Measurements from ENCODE around the gene SEPTIN12.

DNA sequence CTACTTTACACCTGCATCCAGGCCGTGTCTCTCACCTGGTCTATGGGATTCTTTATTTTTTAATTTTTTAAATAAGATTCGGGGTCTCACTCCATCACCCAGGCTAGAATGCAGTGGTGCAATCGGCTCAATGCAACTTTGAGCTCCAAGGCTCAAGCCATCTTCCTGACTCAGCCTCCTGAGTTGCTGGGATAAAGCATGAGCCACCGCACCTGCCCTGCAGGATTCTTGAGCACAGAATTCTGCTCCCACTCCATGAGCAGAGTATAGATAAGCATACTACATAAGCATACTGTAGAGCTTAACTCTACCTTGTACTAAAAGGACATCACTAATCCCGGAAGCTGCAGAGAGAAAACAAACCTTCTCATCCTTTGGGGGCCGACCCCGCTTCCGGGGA lies 43.5 kb upstream of the SEPTIN12 start:
- TF ChIP-seq, protein P1, sequence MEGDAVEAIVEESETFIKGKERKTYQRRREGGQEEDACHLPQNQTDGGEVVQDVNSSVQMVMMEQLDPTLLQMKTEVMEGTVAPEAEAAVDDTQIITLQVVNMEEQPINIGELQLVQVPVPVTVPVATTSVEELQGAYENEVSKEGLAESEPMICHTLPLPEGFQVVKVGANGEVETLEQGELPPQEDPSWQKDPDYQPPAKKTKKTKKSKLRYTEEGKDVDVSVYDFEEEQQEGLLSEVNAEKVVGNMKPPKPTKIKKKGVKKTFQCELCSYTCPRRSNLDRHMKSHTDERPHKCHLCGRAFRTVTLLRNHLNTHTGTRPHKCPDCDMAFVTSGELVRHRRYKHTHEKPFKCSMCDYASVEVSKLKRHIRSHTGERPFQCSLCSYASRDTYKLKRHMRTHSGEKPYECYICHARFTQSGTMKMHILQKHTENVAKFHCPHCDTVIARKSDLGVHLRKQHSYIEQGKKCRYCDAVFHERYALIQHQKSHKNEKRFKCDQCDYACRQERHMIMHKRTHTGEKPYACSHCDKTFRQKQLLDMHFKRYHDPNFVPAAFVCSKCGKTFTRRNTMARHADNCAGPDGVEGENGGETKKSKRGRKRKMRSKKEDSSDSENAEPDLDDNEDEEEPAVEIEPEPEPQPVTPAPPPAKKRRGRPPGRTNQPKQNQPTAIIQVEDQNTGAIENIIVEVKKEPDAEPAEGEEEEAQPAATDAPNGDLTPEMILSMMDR (IDR thresholded peaks at IDR 0.05; ENCODE audit: low read depth, low read length, missing input control): no peak
- no peak for TF ChIP-seq SP1 (IDR thresholded peaks at IDR 0.05)
- no peak for TF ChIP-seq EGR1 (IDR thresholded peaks at IDR 0.05; ENCODE audit: low read depth in 2 of 2)
- TF ChIP-seq, protein P2, sequence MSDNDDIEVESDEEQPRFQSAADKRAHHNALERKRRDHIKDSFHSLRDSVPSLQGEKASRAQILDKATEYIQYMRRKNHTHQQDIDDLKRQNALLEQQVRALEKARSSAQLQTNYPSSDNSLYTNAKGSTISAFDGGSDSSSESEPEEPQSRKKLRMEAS (IDR thresholded peaks at IDR 0.05): no peak
- TF ChIP-seq RAD21 (IDR thresholded peaks at IDR 0.05): no peak
- TF ChIP-seq GABPA (IDR thresholded peaks at IDR 0.05 in 1 of 2, conservative IDR thresholded peaks at IDR 0.05 in 1 of 2): no peak
- TF ChIP-seq YY1 (IDR thresholded peaks at IDR 0.05): no peak
- TF ChIP-seq, protein P3, sequence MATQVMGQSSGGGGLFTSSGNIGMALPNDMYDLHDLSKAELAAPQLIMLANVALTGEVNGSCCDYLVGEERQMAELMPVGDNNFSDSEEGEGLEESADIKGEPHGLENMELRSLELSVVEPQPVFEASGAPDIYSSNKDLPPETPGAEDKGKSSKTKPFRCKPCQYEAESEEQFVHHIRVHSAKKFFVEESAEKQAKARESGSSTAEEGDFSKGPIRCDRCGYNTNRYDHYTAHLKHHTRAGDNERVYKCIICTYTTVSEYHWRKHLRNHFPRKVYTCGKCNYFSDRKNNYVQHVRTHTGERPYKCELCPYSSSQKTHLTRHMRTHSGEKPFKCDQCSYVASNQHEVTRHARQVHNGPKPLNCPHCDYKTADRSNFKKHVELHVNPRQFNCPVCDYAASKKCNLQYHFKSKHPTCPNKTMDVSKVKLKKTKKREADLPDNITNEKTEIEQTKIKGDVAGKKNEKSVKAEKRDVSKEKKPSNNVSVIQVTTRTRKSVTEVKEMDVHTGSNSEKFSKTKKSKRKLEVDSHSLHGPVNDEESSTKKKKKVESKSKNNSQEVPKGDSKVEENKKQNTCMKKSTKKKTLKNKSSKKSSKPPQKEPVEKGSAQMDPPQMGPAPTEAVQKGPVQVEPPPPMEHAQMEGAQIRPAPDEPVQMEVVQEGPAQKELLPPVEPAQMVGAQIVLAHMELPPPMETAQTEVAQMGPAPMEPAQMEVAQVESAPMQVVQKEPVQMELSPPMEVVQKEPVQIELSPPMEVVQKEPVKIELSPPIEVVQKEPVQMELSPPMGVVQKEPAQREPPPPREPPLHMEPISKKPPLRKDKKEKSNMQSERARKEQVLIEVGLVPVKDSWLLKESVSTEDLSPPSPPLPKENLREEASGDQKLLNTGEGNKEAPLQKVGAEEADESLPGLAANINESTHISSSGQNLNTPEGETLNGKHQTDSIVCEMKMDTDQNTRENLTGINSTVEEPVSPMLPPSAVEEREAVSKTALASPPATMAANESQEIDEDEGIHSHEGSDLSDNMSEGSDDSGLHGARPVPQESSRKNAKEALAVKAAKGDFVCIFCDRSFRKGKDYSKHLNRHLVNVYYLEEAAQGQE (IDR thresholded peaks at IDR 0.05): no peak
- no peak for TF ChIP-seq JUND (IDR thresholded peaks at IDR 0.05)
- no peak for TF ChIP-seq NR2F2 (IDR thresholded peaks at IDR 0.05)
- no peak for TF ChIP-seq TAF1 (conservative IDR thresholded peaks at IDR 0.05)
